HG02943 (cell line): ENCODE results near the gene CCDC187.
"Not testable (repeated sequence)": the region's sequence is repeated elsewhere in the genome, so short reads cannot be mapped to it uniquely, and the experiment has no call there.

ENCODE experiments used
- ATAC-seq: cut with Tn5 transposase; IDR thresholded peaks from one replicate; pipeline ENCODE4 v1.9.1; 2021; ENCODE audit warnings: mild to moderate bottlenecking, low read depth, moderate library complexity; ENCODE audit not compliant: unreplicated experiment

CCDC187 gene

GRCh38 chr9:136303825-136304416, at the start of gene CCDC187:
Gene CCDC187 (minus strand): TSS chr9:136304094. CDS start chr9:136303830, 264 bp downstream.
- ATAC-seq: no peak

- ATAC-seq: no peak
Measured at GRCh38 chr9:136353088-136353487, 49.2 kb upstream of the CCDC187 start.

GRCh38 chr9:136352682-136353081, 48.8 kb upstream of the CCDC187 start:
- ATAC-seq: no peak

GRCh38 chr9:136351868-136352267, 48.0 kb upstream of the CCDC187 start:
- not testable (repeated sequence) for ATAC-seq

GRCh38 chr9:136351252-136351800, 47.4 kb upstream of the CCDC187 start:
- no peak for ATAC-seq

GRCh38 chr9:136349546-136349945, 45.7 kb upstream of the CCDC187 start:
- no peak for ATAC-seq

GRCh38 chr9:136348691-136349090, 44.8 kb upstream of the CCDC187 start:
- ATAC-seq: no peak

GRCh38 chr9:136347472-136348256, 43.8 kb upstream of the CCDC187 start:
- ATAC-seq: no peak

GRCh38 chr9:136346927-136347465, 43.1 kb upstream of the CCDC187 start:
- no peak for ATAC-seq

- no peak for ATAC-seq
Measured at GRCh38 chr9:136346157-136346481, 42.2 kb upstream of the CCDC187 start.

GRCh38 chr9:136345281-136346156, 41.6 kb upstream of the CCDC187 start:
- no peak for ATAC-seq

- ATAC-seq: no peak
Measured at GRCh38 chr9:136344544-136345280, 40.8 kb upstream of the CCDC187 start.

GRCh38 chr9:136343884-136344269, 40.0 kb upstream of the CCDC187 start:
- no peak for ATAC-seq

GRCh38 chr9:136343121-136343883, 39.4 kb upstream of the CCDC187 start:
- no peak for ATAC-seq

- no peak for ATAC-seq
Measured at GRCh38 chr9:136342181-136343120, 38.6 kb upstream of the CCDC187 start.

- no peak for ATAC-seq
Measured at GRCh38 chr9:136341769-136342168, 37.9 kb upstream of the CCDC187 start.

GRCh38 chr9:136341042-136341655, 37.3 kb upstream of the CCDC187 start:
- ATAC-seq: no peak
